ENCODE data around the gene GARIN5A. TPM values are rescaled to one million over a fixed set of nuclear protein-coding genes. Genes with fewer than 3 reads are reported as not detected.

Gene GARIN5A
- total RNA-seq, 1 experiment from 2014 or later, result 2.0 TPM

DNA sequence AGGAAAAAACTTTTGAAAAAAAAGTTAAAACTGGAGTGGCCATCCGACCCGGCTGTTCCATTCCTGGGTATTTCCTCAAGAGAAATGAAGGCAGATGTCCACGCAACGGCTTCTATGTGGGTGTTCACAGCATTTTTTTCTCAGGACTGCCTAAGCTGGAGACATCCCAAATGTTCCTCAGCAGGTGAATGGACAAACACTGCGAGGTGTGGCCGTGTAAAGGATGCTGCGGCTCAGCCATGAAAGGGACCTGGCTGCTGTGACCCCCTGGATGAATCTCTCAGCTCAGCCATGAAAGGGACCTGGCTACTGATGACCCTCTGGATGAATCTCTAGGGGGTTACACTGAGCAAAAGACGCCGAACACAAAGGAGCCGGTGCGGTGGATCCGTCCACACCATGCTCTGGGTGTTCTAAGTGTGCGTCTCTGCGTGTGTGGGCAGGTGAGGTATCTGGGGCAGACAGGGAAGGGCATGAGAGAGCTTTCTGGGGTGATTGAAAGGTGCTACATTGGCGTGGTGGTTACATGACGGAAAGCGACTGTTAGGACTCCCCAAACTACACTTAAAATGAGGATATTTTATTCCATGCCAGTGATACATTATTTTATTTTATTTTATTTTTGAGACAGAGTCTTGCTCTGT, 44.3 kb upstream of the GARIN5A start:
- no peak for DNase-seq (ENCODE audit: low read depth, low spot score)
- H3K27me3 ChIP-seq (ENCODE audit: control insufficient read depth, insufficient read depth, low read length), result no peaks in the 10 kb centered on the region
- H3K4me3 ChIP-seq (ENCODE audit: low read depth in 2 of 2, low read length in 2 of 2), result no peak overlapping the region
- H3K27ac ChIP-seq (ENCODE audit: low read length), result no peak overlapping the region
- no peak for ATAC-seq
- no peaks in the 10 kb centered on the region for H3K4me1 ChIP-seq (ENCODE audit: control insufficient read depth, insufficient read depth, low read length)
- no peaks in the 10 kb centered on the region for H3K9me3 ChIP-seq (ENCODE audit: control insufficient read depth, insufficient read depth, low read depth, low read length)
- intact Hi-C loops (cut with micrococcal nuclease; ENCODE audit: unreplicated experiment), result no loop called here
- BruUV-seq (replicated peaks), result no TSS peak
- in situ Hi-C loops (cut with HindIII; ENCODE audit: low pct_unique_long_range_greater_than_20kb, low sequenced_read_pairs), result no loop called here
- POLR2A ChIA-PET, result no interaction called here
- H3K36me3 ChIP-seq (ENCODE audit: control insufficient read depth, insufficient read depth, low read length), result no peaks in the 10 kb centered on the region
- CTCF ChIA-PET, result no interaction called here
- TF ChIP-seq SIN3A (IDR thresholded peaks at IDR 0.05; ENCODE audit: borderline replicate concordance, insufficient read depth, low read depth, low read length), result no peak
- no peak for TF ChIP-seq TCF7L2 (IDR thresholded peaks at IDR 0.05; ENCODE audit: low read depth, low read length)
- TF ChIP-seq, protein P1, sequence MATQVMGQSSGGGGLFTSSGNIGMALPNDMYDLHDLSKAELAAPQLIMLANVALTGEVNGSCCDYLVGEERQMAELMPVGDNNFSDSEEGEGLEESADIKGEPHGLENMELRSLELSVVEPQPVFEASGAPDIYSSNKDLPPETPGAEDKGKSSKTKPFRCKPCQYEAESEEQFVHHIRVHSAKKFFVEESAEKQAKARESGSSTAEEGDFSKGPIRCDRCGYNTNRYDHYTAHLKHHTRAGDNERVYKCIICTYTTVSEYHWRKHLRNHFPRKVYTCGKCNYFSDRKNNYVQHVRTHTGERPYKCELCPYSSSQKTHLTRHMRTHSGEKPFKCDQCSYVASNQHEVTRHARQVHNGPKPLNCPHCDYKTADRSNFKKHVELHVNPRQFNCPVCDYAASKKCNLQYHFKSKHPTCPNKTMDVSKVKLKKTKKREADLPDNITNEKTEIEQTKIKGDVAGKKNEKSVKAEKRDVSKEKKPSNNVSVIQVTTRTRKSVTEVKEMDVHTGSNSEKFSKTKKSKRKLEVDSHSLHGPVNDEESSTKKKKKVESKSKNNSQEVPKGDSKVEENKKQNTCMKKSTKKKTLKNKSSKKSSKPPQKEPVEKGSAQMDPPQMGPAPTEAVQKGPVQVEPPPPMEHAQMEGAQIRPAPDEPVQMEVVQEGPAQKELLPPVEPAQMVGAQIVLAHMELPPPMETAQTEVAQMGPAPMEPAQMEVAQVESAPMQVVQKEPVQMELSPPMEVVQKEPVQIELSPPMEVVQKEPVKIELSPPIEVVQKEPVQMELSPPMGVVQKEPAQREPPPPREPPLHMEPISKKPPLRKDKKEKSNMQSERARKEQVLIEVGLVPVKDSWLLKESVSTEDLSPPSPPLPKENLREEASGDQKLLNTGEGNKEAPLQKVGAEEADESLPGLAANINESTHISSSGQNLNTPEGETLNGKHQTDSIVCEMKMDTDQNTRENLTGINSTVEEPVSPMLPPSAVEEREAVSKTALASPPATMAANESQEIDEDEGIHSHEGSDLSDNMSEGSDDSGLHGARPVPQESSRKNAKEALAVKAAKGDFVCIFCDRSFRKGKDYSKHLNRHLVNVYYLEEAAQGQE (IDR thresholded peaks at IDR 0.05; ENCODE audit: insufficient read depth in 1 of 2, low read depth in 2 of 2, low read length in 1 of 2), result no peak
- no peak for TF ChIP-seq POLR2AphosphoS5 (IDR thresholded peaks at IDR 0.05; ENCODE audit: low read depth, low read length)
- TF ChIP-seq, protein P2, sequence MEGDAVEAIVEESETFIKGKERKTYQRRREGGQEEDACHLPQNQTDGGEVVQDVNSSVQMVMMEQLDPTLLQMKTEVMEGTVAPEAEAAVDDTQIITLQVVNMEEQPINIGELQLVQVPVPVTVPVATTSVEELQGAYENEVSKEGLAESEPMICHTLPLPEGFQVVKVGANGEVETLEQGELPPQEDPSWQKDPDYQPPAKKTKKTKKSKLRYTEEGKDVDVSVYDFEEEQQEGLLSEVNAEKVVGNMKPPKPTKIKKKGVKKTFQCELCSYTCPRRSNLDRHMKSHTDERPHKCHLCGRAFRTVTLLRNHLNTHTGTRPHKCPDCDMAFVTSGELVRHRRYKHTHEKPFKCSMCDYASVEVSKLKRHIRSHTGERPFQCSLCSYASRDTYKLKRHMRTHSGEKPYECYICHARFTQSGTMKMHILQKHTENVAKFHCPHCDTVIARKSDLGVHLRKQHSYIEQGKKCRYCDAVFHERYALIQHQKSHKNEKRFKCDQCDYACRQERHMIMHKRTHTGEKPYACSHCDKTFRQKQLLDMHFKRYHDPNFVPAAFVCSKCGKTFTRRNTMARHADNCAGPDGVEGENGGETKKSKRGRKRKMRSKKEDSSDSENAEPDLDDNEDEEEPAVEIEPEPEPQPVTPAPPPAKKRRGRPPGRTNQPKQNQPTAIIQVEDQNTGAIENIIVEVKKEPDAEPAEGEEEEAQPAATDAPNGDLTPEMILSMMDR (IDR thresholded peaks at IDR 0.05), result no peak

DNA sequence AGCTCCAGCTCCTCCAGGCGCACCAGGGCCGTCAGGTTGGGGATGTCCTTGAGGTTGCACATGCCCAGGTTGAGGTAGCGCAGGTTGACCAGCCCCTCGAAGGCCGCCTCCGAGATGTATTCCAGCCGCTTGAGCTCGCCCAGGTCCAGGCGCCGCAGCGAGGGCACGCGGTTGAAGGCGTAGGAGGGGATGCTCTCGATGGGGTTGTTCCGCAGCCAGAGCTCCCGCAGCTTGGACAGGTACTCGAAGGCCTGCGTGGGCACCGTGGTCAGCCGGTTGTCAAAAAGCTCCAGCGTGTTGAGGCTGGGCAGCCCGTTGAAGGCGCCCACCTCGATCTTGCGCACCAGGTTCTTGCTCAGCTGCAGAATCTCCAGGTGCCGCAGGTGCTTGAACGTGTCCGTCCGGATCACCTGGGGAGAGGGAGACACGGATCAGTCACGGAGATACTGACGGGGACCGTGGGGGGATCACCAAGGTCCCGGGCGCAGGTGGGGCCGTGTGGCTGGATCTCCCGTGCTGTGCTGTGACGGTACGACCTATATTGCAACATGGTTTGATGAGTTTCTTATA, 42.4 kb upstream of the GARIN5A start:
- H3K9me3 ChIP-seq (ENCODE audit: control insufficient read depth, insufficient read depth, low read depth, low read length), result no peaks in the 10 kb centered on the region
- ATAC-seq (no peak), DNase-seq (ENCODE audit: low read depth, low spot score) (no peak)
- ChIA-PET POLR2A (no interaction called here), CTCF (interaction anchor here (0.5 to 0.7 kb wide), 3 partner anchors 18 to 162 kb away, joined by 3 read pairs; no protein-coding TSS in a partner anchor)
- TF ChIP-seq TCF7L2 (IDR thresholded peaks at IDR 0.05; ENCODE audit: low read depth, low read length) (no peak), POLR2AphosphoS5 (IDR thresholded peaks at IDR 0.05; ENCODE audit: low read depth, low read length) (no peak)
- H3K27ac ChIP-seq (ENCODE audit: low read length), result no peak overlapping the region
- H3K27me3 ChIP-seq (ENCODE audit: control insufficient read depth, insufficient read depth, low read length), result no peaks in the 10 kb centered on the region
- no peaks in the 10 kb centered on the region for H3K36me3 ChIP-seq (ENCODE audit: control insufficient read depth, insufficient read depth, low read length)
- in situ Hi-C loops (cut with HindIII; ENCODE audit: low pct_unique_long_range_greater_than_20kb, low sequenced_read_pairs), result no loop called here
- no peaks in the 10 kb centered on the region for H3K4me1 ChIP-seq (ENCODE audit: control insufficient read depth, insufficient read depth, low read length)
- no peak overlapping the region for H3K4me3 ChIP-seq (ENCODE audit: low read depth in 2 of 2, low read length in 2 of 2)
- BruUV-seq (replicated peaks), result no TSS peak
- intact Hi-C loops (cut with micrococcal nuclease; ENCODE audit: unreplicated experiment), result no loop called here

Measured in Panc1 (cell line).